ENCODE results near the gene C2CD3.
"Not testable (repeated sequence)": the region's sequence is repeated elsewhere in the genome, so short reads cannot be mapped to it uniquely, and the experiment has no call there.

The C2CD3 gene

DNA sequence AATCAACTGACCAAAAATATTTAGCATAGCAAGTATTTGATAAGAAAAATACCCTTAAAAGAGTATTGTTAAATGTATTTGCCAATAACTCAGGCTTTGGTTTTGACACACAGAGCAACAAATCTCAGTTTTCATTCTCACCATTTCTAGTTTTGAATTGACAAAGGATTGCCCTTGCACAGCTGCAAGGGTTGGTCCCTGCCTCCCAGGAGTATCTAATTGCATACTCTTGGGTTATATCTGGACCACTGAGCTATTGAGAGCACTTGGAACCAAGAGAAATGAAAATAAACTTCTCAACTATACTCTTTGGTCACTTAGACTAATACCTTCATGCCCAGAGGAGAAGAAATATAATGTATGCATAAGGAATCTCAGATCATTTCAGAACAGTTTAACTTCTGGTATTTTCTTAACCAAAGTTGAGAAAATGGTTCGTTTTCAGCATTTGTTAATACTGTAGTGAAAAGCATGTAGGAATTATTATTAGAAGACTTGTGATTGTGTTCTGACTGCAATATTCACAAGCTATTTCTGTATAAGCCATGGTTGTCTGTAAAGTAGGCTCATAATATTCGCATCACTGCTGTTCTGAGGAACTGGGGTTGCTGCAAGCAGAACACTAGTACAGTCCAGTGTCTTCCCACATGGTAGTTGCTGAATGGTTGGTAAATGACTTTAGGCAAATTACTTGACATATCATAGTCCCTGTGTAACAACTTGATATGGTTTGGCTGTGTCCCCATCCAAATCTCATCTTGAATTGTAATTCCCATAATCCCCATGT, 7.9 kb downstream of the C2CD3 start:
- no peak for FAIRE-seq

GRCh38 chr11:74159642-74160041, 11.2 kb downstream of the C2CD3 start:
- no peak for FAIRE-seq

DNA sequence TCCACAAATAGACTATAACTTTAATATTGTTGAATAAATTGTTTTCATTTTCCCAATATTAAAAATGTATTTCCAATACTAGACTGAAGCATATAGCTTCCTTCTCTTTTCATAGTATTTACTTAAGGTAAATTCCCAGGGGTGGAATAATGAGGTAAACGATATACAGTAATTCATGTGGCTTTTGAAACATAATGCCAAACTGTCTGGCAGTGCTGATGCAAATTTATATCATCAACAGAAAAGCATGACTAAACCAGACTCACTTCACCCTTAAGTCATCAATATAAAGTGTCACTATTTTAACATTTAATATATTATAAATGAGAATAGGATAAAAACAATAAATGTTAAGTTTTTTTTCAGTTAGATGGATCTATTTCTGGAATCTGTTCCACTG, 13.6 kb downstream of the C2CD3 start:
- FAIRE-seq, result no peak

GRCh38 chr11:74154620-74155281, 16.1 kb downstream of the C2CD3 start:
- no peak for FAIRE-seq

DNA sequence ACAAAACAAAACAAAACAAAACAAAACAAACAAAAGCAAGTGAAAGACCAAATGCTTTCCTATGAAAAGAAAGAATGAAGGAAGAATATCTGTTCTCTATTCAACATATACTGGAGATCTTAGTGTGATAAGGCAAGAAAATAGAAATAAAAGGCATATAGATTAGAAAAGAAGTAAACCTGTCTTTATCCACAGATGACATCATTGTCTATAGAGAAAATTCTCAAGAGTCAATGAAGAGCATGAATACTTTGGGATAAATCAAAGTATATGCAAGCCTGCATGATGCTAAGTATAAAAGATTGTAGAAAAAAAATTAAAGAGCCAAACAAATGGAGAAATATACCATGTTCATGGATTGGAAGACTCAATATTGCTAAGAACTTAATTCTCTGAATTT, 17.6 kb downstream of the C2CD3 start:
- FAIRE-seq, result no peak

GRCh38 chr11:74147199-74147929, 23.4 kb downstream of the C2CD3 start:
- no peak for FAIRE-seq

DNA sequence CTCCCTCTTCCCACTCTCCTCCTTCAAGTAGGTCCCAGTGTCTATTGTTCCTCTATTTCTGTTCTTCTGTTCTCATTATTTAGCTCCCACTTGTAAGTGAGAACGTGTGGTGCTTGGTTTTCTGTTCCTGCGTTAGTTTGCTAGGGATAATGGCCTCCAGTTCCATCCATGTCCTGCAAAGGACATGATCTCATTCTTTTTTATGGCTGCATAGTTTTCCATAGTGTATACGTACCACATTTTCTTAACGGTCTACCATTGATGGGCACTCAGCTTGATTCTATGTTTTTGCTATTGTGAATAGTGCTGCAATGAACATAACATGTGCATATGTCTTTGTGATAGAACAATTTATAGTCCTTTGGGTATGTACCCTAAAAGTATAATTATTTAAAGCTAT, 26.2 kb downstream of the C2CD3 start:
- FAIRE-seq, result no peak

DNA sequence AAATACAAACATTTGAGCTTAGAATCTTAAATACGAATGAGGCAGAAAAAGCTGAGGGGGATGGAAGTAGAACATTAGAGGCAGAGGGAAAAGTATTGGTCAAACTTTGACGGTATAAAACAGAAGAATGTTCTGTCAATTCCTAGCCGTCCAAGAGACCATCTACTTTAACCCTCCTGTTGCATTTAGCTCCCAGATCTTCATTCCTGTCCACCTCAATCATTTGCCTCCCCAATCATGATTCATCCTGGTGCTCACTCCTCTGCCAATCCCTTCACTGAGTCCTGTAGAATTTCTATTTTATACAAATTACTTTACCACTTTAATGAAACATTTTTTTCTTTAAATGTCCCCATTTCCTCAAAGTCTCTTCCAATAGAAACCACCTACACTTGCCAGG, 28.2 kb downstream of the C2CD3 start:
- no peak for FAIRE-seq

DNA sequence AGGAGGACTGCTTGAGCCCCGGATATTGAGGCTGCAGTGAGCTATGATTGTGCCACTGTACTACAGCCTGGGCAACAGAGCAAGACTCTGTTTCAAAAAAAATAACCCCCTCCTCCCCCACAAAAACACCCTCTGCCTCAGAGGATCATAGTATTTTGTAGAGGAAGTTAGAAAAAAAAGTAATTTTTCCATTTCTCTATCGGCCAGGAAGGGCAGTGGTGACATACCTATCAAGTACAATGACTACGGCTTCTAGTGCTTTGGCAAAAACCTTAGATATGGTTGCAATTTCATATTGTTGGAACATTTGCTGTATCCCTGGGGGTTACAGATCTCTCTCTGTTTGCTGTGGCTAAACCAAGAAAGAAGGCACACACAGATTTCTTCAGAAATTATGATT, 28.9 kb downstream of the C2CD3 start:
- FAIRE-seq, result no peak

DNA sequence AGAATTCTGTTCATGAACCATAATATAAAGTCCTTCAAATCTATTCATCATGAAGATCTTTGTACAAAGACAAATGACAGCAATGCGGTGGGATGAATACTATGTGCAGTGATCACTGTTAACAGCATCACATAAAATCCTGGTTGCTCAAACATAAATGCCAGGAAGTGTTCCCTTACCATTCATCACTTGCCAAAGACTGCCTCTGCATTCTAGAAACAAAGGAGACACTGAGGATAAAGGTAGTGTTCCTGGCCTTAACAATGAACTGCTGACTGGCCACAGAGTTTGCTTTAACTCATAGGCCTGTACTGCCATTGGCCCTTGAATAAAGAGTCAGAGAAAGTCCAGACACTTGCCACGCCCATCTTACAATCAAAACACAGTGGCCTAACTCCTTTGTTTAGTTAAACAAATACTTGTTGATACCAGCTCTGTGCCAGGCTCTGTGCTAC, 29.5 kb downstream of the C2CD3 start:
- FAIRE-seq, result peak; percentile 31

DNA sequence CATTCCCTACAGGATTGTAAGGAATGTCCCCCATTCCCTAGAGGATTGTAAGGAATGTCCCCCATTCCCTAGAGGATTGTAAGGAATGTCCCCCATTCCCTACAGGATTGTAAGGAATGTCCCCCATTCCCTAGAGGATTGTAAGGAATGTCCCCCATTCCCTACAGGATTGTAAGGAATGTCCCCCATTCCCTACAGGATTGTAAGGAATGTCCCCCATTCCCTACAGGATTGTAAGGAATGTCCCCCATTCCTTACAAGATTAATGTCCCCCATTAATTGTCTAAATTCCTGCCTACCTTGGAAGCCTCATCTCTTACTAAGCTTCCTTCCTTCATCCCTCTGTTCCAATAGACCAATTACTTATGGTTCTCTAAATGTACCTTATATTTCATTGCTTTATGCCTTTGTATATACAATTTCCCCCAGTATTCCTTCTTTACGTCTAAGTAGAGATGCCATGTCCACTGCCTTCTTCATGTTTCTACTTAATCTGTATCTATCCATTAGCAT, 30.8 kb downstream of the C2CD3 start:
- FAIRE-seq, result not testable (repeated sequence)

DNA sequence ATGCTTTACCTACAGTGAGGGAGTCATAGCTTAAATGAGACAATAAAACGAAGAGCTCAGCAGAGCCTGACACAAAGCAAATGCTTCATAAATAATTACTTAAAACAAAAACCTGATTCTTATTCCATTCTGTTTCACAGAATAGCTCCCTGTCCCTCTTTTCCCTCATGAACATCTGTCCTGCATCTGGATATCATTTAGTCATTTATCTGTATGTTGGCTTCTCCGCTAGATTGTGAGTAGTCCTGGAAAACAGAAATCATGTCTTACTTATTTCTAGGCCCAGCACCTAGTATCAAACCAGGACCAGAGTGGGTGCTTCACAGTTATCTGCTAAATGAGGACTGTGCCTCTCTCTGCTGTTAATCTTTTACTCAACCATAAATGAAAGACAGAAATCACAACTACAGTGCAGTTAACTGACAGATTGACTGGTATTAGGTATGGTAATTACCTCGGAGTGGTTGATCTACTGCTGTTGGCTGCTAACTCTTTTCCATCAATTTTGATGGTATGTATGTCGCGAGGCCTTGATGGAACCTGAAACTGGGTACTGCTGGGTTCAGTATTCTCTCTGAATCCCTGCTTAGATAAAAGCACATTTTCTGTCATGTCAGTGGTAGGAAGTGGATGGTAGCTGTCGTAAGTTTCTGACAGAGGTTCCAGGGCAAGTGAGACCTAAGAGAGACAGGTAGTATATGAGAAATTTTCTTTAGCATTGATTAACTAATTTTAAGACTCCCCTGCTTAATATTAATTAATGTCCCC, 31.5 kb downstream of the C2CD3 start:
- FAIRE-seq, result peak; percentile 12

DNA sequence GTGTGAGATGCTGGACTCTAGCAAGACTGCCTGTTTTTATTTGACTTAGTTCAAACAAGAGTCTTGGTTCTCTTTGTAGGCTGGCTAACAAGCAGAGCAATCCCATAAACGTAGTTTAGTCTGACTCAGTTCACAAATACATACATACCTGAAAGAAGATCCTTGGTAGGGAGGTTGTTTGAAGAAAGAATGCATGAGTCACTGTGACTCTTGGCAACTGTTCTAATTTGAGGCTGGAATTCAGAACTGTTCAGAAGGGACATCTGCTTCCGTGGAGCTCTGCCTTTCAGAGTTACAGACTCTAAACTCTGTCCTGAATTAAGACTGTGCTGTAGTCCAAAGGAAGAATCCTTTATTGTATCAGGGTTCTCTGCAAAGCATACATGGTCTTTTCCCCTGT, 32.2 kb downstream of the C2CD3 start:
- FAIRE-seq, result peak; percentile 72

DNA sequence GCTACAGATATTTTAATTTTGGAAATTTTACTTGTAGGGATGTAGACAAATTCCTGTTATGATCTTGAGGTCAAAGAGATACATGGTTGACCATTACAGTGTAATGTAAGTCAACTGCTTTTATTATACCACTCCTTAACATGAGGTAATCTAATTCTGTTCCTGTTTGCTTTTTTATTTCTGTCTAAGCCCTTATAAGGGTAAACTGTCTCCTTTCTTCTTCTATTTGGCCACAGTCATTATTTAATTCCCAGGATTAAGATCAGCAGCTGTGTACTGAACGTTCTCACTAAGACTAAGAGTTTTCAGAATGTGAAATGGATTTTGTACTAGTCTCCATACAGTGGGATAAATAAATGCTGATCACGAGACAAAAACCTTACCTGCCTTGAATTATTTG, 32.8 kb downstream of the C2CD3 start:
- peak; percentile 83 for FAIRE-seq

GRCh38 chr11:74135127-74135840, 35.5 kb downstream of the C2CD3 start:
- no peak for FAIRE-seq

- no peak for FAIRE-seq
These were observed 36.1 kb downstream of the C2CD3 start for GRCh38 chr11:74134661-74135060.

- FAIRE-seq, result no peak
These were observed 37.4 kb downstream of the C2CD3 start for GRCh38 chr11:74133436-74133835.

DNA sequence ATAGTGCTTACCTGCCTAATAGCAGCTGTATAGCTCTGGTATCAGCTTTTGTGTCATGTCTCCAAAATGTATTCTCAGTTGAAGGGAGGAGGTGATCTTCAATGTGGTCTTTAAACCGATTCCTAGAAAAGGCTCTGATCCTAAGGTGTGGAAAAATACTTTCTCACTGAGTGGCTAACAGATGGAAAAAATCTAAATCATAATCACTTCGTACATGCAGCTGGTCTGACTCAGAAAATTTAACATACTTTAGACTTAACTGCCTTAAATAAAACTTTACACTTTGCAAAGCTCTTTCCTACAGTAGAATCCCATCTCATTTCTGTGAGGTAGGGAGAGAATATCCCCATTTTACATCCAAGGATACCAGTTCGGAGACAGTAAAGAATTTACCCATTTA, 38.0 kb downstream of the C2CD3 start:
- no peak for FAIRE-seq

GRCh38 chr11:74129121-74129520, 41.7 kb downstream of the C2CD3 start:
- not testable (repeated sequence) for FAIRE-seq

GRCh38 chr11:74123008-74123448, 47.8 kb downstream of the C2CD3 start:
- no peak for FAIRE-seq

- FAIRE-seq, result no peak
These were observed 49.0 kb downstream of the C2CD3 start for GRCh38 chr11:74121804-74122203.
